Stimulated activated CD8-positive, alpha-beta memory T cell treated with anti-CD3 and anti-CD28 coated beads, Interleukin-15, amount 100 ng/mL, for 24 hours (primary cell): ENCODE data around the gene DNAJC30.
"Not testable (repeated sequence)": the region's sequence is repeated elsewhere in the genome, so short reads cannot be mapped to it uniquely, and the experiment has no call there.

Source experiments
- DNase-seq: peaks from one replicate; pipeline ENCODE4 v3.0.0-alpha.2; 2020; ENCODE audit warnings: low read depth

Gene DNAJC30

DNA sequence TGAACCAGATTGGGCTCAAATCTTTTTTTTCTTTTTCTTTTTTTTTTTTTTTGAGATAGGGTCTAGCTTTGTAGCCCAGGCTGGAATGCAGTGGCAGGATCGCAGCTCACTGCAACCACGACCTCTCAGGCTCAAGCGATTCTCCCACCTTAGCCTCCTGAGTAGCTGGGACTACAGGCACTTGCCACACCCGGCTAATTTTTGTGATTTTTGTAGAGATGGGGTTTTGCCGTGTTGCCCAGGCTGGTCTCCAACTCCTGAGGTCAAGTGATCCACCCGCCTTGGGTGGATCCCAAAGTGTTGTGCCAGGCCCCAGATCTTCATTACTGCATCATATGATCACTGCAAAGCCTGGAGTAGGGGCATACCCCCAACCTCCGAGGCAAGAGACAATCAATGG lies 2.8 kb downstream of the DNAJC30 start:
- DNase-seq: no peak

GRCh38 chr7:73679709-73680108 lies 3.5 kb downstream of the DNAJC30 start:
- DNase-seq: no peak

GRCh38 chr7:73678862-73679261 lies 4.4 kb downstream of the DNAJC30 start:
- no peak for DNase-seq

DNA sequence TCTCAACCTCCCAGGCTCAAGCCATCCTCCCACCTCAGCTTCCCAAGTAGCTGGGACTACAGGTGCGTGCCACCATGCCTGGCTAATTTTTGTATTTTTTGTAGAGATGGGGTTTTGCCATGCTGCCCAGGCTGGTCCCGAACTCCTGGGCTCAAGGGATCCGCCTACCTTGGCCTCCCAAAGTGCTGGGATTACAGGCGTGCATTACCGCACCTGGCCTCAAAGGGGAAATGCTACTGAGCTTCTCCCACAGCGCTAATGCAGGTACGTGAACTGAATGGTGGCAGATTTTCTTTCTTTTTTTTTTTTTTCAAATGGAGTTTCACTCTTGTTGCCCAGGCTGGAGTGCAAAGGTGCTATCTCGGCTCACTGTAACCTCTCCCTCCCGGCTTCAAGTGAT lies 7.2 kb downstream of the DNAJC30 start:
- not testable (repeated sequence) for DNase-seq

DNA sequence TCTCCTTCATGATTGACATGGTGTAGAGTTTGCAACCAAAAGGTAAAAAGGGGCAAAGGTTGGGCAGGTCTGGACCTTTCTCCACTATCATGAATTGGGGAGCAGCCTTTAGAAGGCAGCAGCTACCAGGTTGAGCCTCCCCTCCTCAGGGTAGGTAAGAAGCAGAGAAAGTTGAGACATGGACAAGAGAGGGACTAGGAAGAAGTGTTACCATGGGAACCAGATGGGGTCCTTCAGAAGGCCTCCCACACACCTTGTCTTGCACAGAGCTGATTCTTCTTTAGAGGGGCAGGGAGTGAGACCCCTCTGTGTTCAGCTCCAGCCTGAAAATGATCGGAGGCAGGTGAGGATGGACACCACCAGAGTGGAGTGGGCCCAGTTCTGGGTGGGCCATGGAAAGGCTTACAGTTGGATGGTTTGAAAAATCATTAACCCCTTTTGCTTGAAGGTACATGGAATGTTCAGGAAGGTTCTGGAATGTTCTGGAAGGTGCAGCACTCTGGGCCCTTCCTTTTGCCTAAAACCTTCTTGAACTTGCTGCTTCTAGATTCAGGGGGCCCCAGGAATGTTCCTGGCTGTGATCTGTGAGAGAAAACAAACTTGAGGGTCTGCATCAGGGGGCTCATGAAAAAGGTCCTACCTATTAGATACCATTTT lies 8.7 kb downstream of the DNAJC30 start:
- no peak for DNase-seq

DNA sequence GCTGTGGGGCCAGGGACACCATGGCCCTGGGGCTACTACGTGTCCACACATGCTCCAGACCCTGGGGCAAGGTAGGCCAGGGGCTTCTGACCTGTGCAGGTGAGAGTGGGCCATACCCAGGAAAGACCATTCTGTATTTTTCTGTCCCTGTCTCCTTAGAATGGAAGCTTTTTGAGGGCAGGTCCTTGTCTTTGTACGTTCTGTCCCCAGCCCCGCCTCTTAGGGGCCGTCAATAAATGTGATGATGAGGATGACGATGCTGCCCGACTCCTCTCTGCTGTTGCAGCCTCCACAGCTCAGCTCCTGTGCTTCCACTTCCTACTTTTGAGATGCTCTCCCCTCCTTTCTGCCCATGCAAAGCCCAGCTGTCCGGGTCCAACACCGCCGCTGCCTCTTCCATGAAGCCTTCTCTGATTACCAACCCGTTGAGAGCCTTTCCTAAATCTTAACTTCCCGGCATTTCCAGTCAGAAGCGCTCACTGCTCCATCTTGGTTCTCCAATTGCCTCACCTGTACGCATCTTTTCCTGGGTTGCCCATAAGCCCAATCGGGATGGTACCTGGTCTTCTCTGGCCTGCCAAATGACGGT lies 11.3 kb downstream of the DNAJC30 start:
- DNase-seq: no peak

DNA sequence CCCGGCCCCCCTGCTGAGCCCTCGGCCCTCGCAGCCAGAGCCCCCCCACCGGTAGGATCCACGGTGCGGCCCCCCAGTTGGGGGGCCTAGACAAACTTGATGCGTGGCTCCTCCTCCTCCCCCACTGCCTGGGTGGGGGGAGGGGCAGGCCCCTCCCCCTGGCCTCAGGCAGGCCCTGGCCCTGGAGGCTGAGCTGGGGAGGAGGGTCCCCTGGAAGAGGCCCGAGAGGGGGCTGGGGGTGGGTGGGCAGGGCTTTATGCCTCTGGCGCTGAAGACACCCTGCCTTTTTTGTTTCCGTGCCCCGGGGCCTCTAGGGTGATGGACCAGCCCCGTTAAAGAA lies 12.0 kb downstream of the DNAJC30 start:
- no peak for DNase-seq

GRCh38 chr7:73669858-73670385 lies 13.3 kb downstream of the DNAJC30 start:
- no peak for DNase-seq

GRCh38 chr7:73669288-73669701 lies 14.0 kb downstream of the DNAJC30 start:
- DNase-seq: no peak

GRCh38 chr7:73668886-73669230 lies 14.4 kb downstream of the DNAJC30 start:
- DNase-seq: no peak

- DNase-seq: no peak
Measured at GRCh38 chr7:73668103-73668885, 15.0 kb downstream of the DNAJC30 start.

- peak; percentile 97 for DNase-seq
Measured at GRCh38 chr7:73667344-73668102, 15.7 kb downstream of the DNAJC30 start, which contains the start of gene VPS37D. Gene VPS37D (plus strand): TSS chr7:73667831. CDS start chr7:73667959, 128 bp downstream.

- DNase-seq: no peak
Measured at GRCh38 chr7:73663033-73663432, 20.2 kb downstream of the DNAJC30 start.

GRCh38 chr7:73660594-73660993 lies 22.7 kb downstream of the DNAJC30 start:
- DNase-seq: not testable (repeated sequence)

- no peak for DNase-seq
Measured at GRCh38 chr7:73659983-73660382, 23.3 kb downstream of the DNAJC30 start.

DNA sequence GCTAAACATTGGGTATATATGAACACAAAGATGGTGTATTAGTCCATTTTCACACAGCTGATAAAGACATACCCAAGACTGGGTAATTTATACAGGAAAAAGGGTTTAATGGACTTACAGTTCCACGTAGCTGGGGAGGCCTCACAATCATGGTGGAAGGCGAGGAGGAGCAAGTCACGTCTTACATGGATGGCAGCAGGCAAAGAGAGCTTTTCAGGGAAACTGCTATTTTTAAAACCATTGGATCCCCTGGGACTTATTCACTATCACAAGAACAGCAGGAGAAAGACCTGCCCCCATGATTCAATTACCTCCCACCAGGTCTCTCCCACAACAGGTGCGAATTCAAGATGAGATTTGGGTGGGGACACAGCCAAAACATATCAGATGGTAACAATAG lies 27.9 kb downstream of the DNAJC30 start:
- DNase-seq: not testable (repeated sequence)

GRCh38 chr7:73652541-73652949 lies 30.7 kb downstream of the DNAJC30 start:
- no peak for DNase-seq

DNA sequence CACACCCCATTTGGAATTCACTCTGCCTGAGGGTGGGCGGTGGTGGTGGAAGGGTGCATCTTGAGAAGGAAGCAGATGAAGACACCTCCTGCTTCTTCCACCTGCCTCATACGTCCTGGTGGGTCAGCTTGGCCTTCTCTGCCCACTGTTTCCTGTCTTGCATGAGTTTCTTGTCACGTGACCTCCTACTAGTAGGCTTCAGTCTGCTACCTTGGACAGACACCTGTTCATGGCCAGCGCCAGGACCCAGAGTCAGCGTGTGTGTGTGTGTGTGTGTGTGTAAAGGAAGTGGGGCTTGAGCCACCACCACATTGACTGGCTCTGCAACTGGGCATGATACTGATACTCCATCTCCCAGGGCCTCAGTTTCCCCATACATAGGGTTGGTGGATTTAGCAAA lies 32.7 kb downstream of the DNAJC30 start:
- no peak for DNase-seq

DNA sequence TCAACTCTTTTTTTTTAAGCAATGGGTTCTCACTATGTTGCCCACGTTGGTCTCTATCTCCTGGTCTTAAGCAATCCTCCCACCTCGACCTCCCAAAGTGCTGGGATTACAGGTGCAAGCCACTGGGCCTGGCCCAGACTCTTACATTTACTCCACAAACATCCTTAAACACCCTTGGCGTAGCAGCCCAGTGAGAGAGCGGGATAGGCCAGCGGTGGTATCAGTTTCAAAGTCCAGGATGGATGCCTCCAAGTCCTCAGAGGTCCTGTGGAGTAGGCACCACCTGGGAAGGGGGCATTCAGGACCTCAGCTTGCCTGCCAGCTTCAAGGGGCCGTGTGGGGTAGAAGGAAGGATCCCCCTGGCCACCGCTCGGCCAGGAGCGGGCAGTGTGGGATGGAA lies 33.7 kb downstream of the DNAJC30 start:
- no peak for DNase-seq

GRCh38 chr7:73648593-73649332 lies 34.5 kb downstream of the DNAJC30 start:
- no peak for DNase-seq

DNA sequence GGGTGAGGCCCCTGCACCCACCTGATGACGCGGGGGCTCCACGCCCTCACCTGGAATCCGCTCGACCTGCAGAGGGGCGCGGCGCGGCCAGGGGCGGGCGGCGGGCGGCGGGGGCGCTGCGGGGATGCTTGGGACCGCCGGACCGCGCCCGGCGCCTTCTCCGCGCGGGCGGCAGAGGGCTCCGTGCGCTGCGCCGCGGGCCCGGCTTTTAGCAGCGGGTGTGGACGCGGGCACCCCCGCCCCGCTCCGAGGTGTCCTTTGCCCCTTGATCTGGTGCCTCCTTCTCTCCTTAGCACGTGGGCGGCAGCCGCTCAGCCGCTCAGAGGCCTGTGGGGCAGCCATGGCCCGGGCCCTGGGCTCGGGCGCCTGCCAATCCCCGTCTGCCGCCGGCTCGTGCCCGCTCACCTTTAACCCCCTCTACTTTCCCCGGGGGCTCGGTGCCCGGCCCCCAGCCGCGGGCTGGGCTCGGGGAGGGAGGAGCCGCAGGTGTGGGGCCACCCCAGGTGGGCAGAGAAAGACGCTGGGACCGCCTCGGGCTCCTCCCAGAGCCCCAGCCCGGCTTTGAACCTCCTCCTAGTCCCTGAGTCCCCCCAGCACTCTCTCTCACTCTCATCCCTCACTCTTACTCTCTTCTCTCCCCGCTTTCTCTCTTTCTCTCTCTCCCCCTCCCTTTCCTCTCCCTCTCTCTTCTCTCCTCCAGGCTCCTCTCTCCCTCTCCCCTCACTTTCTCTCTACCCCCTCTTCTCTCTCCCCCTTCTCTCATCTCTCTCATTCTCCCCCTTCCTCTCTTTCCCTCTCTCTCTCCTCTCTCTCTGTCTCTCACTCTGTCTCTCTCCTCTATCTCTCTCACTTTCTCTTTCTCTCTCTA lies 35.3 kb downstream of the DNAJC30 start:
- DNase-seq: no peak
